Activated CD4-positive, alpha-beta T cell treated with anti-CD3 and anti-CD28 coated beads, Interleukin-2, Interleukin-6, amounts not matched to agents 100 ng/mL and 50 ng/mL, durations not matched to agents 16 hours and 8 hours (primary cell): ENCODE measurements around the gene C19orf25.
"Not testable (repeated sequence)": the region's sequence is repeated elsewhere in the genome, so short reads cannot be mapped to it uniquely, and the experiment has no call there.

ENCODE experiments used
- DNase-seq: peaks from one replicate; pipeline ENCODE4 v3.0.0-alpha.2; 2020

The C19orf25 gene

GRCh38 chr19:1511318-1512317 is 32.6 kb upstream of the C19orf25 start:
- DNase-seq = no peak

DNA sequence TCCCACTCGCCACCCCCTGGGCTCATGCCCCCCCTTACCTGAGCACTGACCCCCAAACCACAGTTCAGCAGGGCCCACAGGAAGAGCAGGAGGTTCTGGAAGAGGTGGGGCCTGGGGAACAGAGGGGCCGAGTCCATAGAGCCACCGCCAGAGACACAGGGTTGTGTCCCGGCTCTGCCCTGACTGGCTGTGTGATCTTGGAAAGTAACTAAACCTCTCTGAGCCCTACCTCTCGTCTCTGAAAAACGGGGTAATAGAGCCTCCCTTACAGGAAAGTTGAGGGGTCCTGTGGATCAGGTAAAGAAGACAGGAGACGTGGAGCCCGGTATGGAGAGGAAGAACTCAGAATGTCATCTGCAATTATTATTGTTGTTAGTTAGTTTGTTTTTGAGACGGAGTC is 31.8 kb upstream of the C19orf25 start:
- DNase-seq = no peak

GRCh38 chr19:1510442-1510806 is 31.4 kb upstream of the C19orf25 start:
- no peak for DNase-seq

DNA sequence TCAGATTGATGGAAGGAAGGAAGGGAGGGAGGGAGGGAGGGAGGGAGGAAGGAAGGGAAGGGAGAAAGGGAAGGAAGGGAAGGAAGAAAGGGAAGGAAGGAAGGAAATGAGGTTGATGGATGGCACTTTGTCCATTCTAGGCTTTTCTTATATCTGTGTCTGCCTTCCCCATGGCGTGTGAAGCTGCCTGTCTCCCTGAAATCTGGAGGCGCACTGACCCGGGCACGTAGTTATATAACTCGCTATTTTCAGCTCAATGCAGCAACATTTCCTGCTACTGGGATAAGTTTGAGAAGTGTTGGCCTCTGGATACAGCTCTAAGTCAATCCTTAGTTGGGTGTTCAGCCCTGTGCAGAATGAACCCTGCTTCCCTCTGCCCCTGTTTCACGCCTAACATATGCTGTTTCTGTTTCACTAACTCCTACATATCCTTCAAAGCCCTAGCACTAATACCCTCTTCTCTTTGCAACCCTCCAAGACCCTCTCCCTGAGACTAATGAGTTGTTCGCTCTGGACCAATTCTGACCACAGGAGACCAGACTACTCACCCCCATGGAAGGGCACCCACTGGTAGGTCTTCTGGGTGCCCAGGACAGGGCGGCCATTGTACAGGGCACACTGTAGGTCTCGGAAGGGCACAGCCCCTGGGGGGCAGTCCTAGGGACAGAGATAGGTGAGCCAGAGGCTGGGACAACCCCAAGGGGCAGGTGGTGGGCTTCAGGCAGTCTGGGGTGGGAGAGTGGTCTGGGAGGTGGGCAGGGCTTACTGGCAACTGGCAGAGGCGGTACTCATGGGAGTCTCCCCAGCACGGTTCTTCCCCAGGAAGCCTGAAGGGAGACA is 30.8 kb upstream of the C19orf25 start:
- DNase-seq = no peak

DNA sequence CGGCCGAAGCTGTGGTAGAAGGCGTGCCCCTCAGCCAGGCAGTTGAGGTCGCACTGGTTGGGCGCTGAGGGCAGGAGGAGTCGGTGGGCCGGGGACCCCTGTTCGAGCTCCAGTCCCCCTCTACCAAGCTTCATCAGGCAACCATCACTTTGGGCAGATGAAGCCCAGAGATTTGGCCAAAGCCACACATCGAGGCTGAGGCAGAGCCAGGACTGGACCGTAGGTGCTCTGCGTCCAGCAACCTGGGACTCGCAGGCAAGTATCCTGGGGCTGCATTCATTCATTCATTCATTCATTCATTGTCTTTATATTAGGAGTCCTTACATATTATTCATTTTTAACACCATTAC is 29.5 kb upstream of the C19orf25 start:
- no peak for DNase-seq

DNA sequence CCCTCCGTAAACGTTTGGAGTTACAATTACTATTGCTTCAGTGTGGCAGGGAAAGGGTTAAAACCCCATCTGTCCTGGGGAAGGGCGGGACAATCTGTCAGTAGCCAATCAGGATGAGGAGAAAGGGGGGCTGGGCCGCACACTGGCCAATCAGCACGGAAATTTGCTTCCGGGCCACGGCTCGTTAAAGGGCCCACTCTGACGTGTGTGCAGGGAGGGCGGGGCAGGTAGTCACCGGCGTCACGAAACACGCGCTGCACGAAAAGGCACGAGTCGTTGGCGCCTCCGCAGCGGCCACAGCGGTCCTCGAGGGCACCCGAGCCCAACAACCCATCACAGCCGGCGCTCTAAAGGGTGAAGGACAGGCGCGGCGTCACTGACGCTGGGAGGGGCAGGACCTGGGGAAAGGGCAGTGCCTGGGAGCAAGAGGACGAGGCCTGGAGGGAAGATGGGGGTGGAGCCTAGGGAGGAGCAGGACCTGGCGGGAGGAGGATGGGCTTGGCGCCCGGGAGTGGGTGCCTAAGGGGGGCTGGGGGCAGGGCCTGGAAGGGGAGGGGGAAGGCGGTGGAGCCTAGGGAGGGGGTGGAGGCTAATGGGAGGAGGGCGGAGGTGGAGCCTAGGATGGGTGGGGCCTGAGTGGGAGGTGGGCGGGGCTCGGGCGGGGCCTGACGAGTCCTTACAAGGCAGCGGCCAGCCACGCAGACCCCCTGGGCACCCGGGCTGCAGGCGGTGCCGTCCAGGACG is 28.9 kb upstream of the C19orf25 start:
- DNase-seq = peak; percentile 90

DNA sequence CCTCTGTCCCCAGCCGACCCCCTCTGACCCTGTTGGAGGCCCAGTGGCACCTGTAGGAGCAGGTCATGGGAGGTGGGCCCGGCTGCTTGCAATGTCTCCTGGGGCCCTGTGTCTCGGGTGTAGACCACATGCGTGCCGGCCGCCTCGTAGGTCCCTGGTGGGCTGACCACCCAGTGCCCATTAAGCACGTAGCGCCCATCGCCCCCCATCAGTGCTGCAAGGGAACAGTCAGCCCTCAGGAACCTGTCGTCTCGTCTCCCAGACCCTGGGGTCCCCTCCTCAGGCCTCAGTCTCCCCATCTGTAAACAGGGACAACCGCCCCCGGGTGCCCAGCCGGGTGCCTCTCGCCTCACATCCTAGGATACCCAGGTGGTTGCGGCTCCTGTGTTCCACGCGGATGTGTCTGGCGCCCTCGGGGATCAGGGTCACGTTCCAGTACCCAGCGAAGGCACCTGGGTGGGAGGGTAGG is 28.2 kb upstream of the C19orf25 start:
- no peak for DNase-seq

- no peak for DNase-seq
These were observed 27.2 kb upstream of the C19orf25 start for GRCh38 chr19:1505991-1506881.

DNA sequence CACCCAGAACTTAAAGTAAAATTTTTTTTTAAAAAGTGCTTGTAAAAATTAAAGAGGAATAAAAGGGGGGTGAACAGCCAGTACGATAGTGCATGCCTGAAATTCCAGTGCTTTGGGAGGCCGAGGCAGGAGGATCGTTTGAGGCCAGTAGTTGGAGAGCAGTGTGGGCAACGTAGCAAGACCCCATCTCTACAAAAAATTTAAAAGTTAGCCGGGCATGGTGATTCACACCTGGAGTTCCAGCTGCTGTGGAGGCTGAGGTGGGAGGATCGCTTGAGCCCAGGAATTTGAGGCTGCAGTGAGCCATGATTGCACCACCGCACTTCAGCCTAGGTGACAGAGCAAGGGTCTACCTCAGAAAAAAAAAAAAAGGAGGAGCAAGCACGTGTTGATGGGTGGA is 26.0 kb upstream of the C19orf25 start:
- DNase-seq = no peak

GRCh38 chr19:1503925-1504773 is 25.1 kb upstream of the C19orf25 start:
- no peak for DNase-seq

GRCh38 chr19:1503089-1503924 is 24.3 kb upstream of the C19orf25 start:
- peak; percentile 80 for DNase-seq

GRCh38 chr19:1502433-1503088 is 23.5 kb upstream of the C19orf25 start:
- DNase-seq = no peak

DNA sequence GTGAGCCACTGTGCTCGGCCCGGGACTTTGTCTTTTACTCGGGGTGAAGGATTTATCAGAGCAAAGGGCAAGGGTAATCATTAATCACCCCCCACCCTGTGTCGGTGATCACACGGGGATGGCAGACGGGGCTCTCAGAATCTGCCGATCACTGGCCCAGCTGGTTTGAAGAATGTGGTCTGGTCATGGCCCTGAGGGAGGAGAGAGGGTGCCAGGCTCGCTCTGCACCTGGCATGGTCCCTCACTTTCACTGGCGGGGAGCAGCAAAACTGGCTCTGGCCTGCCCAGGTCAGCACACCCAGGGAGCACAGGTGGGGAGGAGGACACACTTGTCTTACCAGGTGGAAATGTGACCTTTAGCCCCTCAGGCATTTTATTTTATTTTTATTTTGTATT is 22.2 kb upstream of the C19orf25 start:
- DNase-seq = no peak

- DNase-seq = not testable (repeated sequence)
These were observed 20.2 kb upstream of the C19orf25 start for GRCh38 chr19:1499231-1499630.

- DNase-seq = no peak
These were observed 18.7 kb upstream of the C19orf25 start for GRCh38 chr19:1497578-1498235.

DNA sequence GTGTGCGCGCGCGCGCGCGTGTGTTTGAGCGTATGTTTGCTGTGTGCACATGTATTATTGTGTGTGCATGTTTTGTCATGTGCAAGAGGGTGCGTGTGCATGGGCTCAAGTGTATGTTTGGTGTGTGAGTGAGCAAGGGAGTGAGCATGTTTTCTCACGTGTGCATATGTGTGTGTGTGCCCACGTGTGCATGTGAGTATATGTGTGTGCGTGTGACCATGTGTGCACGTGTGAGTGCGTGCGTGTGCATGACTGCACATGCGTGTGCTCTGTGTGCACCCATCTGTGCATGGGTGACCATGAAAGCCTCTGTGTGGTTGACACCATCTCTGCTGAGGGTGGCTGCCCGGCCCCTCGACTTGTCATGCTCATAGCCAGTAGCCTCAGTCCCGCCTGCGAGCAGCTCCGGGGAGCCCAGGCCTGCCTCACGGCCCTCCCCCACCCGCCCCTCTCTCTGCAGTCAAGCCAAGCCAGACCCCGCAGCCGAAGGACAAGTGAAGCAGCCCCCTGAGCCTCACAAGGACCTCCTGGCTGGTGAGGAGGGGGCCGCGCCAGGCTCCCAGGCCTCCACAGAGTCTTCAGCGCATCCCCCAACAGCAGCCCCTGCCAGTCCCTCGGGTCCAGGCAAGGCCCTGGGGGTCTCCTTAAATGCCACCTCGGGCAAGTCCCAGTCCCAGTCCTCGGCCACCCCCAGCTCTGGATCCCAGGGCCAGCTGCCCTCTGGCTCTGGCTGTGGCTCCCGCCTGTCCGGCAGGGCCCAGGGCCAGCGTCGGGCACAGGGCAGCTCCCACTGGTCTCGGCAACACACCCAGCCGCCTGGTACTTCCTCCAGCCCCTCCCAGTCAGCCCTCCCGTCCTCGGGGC is 17.9 kb upstream of the C19orf25 start:
- DNase-seq = no peak

DNA sequence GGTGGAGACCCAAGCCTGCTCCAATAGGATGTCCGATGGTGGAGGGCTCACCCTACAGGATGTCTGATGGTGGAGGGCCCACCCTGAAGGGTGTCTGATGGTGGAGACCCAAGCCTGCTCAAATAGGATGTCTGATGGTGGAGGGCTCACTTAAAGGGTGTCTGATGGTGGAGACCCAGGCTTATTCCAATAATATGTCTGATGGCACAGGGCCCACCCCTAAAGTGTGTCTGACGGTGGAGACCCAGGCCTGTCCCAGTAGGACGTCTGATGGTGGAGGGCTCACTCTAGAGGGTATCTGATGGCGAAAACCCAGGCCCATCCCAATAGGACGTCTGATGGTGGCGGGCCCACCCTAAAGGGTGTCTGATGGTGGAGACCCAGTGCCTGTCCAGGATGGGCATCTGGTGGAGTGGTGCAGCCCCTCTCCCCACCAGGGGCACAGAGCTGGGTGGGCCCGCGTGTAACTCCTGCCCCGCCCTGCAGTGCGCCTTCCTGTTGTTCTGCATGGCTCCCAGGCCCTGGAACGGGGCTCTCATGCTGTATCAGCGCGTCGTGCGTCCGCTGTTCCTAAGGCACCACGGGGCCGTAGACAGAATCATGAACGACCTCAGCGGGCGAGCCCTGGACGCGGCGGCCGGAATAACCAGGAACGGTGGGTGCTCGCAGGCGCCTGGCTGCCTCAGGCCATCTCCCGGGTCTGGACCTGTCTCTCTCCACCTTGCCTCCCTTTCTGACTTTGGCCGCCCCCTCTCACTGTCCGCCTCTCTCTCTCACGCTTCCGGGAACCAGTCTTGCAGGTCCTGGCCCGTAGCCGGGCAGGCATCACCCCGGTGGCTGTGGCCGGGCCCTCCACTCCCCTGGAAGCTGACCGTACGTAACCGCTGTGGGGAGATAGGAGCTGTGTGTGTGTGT is 17.0 kb upstream of the C19orf25 start:
- DNase-seq = no peak
